ENCODE measurements around the gene PHLDB2. TPM values are rescaled to one million over a fixed set of nuclear protein-coding genes. Genes with fewer than 3 reads are reported as not detected.

PHLDB2 gene
- total and polyA plus RNA-seq, 2 of the 4 experiments (the other 2 are of a cell fraction): 10.6 to 28.7 TPM

- BruUV-seq (replicated peaks): no TSS peak
- TF ChIP-seq MAFK (IDR thresholded peaks at IDR 0.05; ENCODE audit: low read depth, low read length) (no peak), BHLHE40 (IDR thresholded peaks at IDR 0.05; ENCODE audit: low read depth, low read length) (no peak), CHD1 (IDR thresholded peaks at IDR 0.05; ENCODE audit: low read depth, low read length) (no peak), NFE2L2 (IDR thresholded peaks at IDR 0.05; ENCODE audit: low read depth, low read length) (no peak), SMC3 (IDR thresholded peaks at IDR 0.05; ENCODE audit: low read depth, low read length) (no peak), RAD21 (IDR thresholded peaks at IDR 0.05; ENCODE audit: low read length) (no peak), USF2 (IDR thresholded peaks at IDR 0.05; ENCODE audit: low read depth, low read length) (no peak), POLR2A (IDR thresholded peaks at IDR 0.05; ENCODE audit: low read depth, low read length) (no peak), CTCF (conservative IDR thresholded peaks at IDR 0.05; ENCODE audit: low read depth, low read length) (no peak), RCOR1 (IDR thresholded peaks at IDR 0.05; ENCODE audit: insufficient replicate concordance, low read length) (no peak), ELK1 (IDR thresholded peaks at IDR 0.05; ENCODE audit: borderline replicate concordance, low read depth, low read length) (no peak), MXI1 (IDR thresholded peaks at IDR 0.05; ENCODE audit: borderline replicate concordance, low read depth, low read length) (no peak), MAZ (IDR thresholded peaks at IDR 0.05; ENCODE audit: borderline replicate concordance, low read depth, low read length) (no peak), FOS (IDR thresholded peaks at IDR 0.05; ENCODE audit: low read depth, low read length) (no peak), RFX5 (IDR thresholded peaks at IDR 0.05; ENCODE audit: low read depth, low read length) (no peak), CEBPB (IDR thresholded peaks at IDR 0.05; ENCODE audit: low read depth, low read length) (no peak)
- no peak overlapping the region for H2BK20ac ChIP-seq (ENCODE audit: low read depth, low read length)
- no peak overlapping the region; the same call in 1 of the 2 replicates for H2BK120ac ChIP-seq (ENCODE audit: low read depth, low read length)
- dilution Hi-C loops (cut with HindIII; ENCODE audit: low sequenced_read_pairs, unreplicated experiment) (no loop called here), intact Hi-C loops (cut with micrococcal nuclease) (no loop called here), in situ Hi-C loops (cut with MboI; ENCODE audit: low sequenced_read_pairs) (no loop called here)
- H3K36me3 ChIP-seq (ENCODE audit: control insufficient read depth, insufficient read depth, low read length): peaks cover 10% of the 10 kb centered on the region
- no peak overlapping the region for H4K5ac ChIP-seq (ENCODE audit: low read depth, low read length)
- no peaks in the 10 kb centered on the region for H3K9me3 ChIP-seq (ENCODE audit: control insufficient read depth, insufficient read depth, low read length)
- ATAC-seq (ENCODE audit: low read depth) (no peak), DNase-seq (no peak)
- H3K4ac ChIP-seq (ENCODE audit: low read depth, low read length): no peak overlapping the region
- H2BK15ac ChIP-seq (ENCODE audit: low read depth, low read length): no peak overlapping the region
- no peak overlapping the region for H3K9ac ChIP-seq (ENCODE audit: low read depth, low read length)
- ChIA-PET POLR2A (ENCODE audit: unreplicated experiment) (no interaction called here), CTCF (no interaction called here)
- H4K8ac ChIP-seq (ENCODE audit: low read depth in 2 of 2, low read length in 2 of 2): no peak overlapping the region
- no peak overlapping the region for H3K56ac ChIP-seq (ENCODE audit: extremely low read depth, insufficient read depth, low read length)
- H2BK5ac ChIP-seq (ENCODE audit: low read depth, low read length, poor library complexity, severe bottlenecking): peak overlapping the region; percentile 54
- peaks cover 7% of the 10 kb centered on the region; the same call in 1 of the 2 replicates for H3K4me1 ChIP-seq (ENCODE audit: control insufficient read depth, insufficient read depth, low read length)
- no peak overlapping the region for H3K18ac ChIP-seq (ENCODE audit: low read depth, low read length)
- no peak overlapping the region for H2AFZ ChIP-seq (replicated peaks; ENCODE audit: low read length, poor library complexity)
- no peak overlapping the region for H2AK9ac ChIP-seq (replicated peaks; ENCODE audit: low read depth, low read length, poor library complexity)
- no peak overlapping the region for H4K91ac ChIP-seq (ENCODE audit: insufficient read depth, low read depth, low read length)
- no peak overlapping the region for H3K4me3 ChIP-seq (ENCODE audit: insufficient read depth, low read depth, low read length)
- peaks cover 9% of the 10 kb centered on the region; the same call in 1 of the 2 replicates for H3K9me1 ChIP-seq (ENCODE audit: insufficient read depth, low read length)
- no peak overlapping the region for H3K4me2 ChIP-seq (ENCODE audit: low read depth, low read length)
- no peak overlapping the region for H3K27ac ChIP-seq (ENCODE audit: insufficient read depth, low read length)
- no peaks in the 10 kb centered on the region for H3K27me3 ChIP-seq (ENCODE audit: control insufficient read depth, insufficient read depth, low read length)
- H3K79me1 ChIP-seq (ENCODE audit: low read depth in 1 of 2, low read length in 2 of 2): no peaks in the 10 kb centered on the region
- no peaks in the 10 kb centered on the region for H4K20me1 ChIP-seq (ENCODE audit: insufficient read depth, low read length)
- no peak overlapping the region for H3K14ac ChIP-seq (replicated peaks; ENCODE audit: low read depth, low read length)
- WGBS, 2 experiments (ENCODE audit: extremely low coverage in 2 of 2, insufficient read length in 1 of 2): no CpG with 5 or more reads among the region's 9 CpGs
- peak overlapping the region; percentile 11; the same call in 1 of the 2 replicates for H2AK5ac ChIP-seq (ENCODE audit: low read depth, low read length)
- H3K23ac ChIP-seq (ENCODE audit: low read depth, low read length): no peak overlapping the region
These were observed 89.7 kb downstream of the PHLDB2 start for GRCh38 chr3:111948786-111949185.

All from IMR-90 (cell line).